Activated CD8-positive, alpha-beta memory T cell treated with anti-CD3 and anti-CD28 coated beads, Interleukin-2, amount 10 ng/mL, durations not matched to agents 7 days and 5 days (primary cell): ENCODE results near the gene ESYT2. TPM values are rescaled to one million over a fixed set of nuclear protein-coding genes. Genes with fewer than 3 reads are reported as not detected.

Source experiments
- total RNA-seq, 2 experiments: library from RNA; stranded (reverse); gene quantifications; one replicate each; pipeline ENCODE4 v1.2.3, GENCODE V29; 2021

ESYT2 gene
- total RNA-seq, 2 experiments from 2014 or later: 79.8 to 86.0 TPM

Other genes starting within 250 kb of the ESYT2 start
- 1 to 10 TPM; 3.2 to 5.7 TPM for gene PTPRN2, start 241.7 kb downstream of the ESYT2 start, total RNA-seq
- gene NCAPG2, start 124.7 kb downstream of the ESYT2 start, total RNA-seq: 100 to 1,000 TPM; 146 to 182 TPM
- gene DYNC2I1, start 27.0 kb upstream of the ESYT2 start, total RNA-seq: 10 to 100 TPM; 10.7 to 15.6 TPM